Left cardiac atrium (tissue), 4 donors: ENCODE measurements around the gene CCNG2. TPM values are rescaled to one million over a fixed set of nuclear protein-coding genes. Genes with fewer than 3 reads are reported as not detected.

ENCODE experiments used
- ATAC-seq, 2 donors: fragments of 200-7000 bp; cut with Tn5 transposase; one replicate each; pipeline ENCODE4 v1.9.1; 2020; ENCODE audit warnings: mild to moderate bottlenecking in 2 of 2, moderate library complexity in 2 of 2
- DNase-seq: peaks from one replicate; pipeline ENCODE4 v3.0.0-alpha.2; 2020
- intact Hi-C, 2 donors: fragments of 100-400 bp; cut with DNase I; formaldehyde crosslinking; loops; one replicate each; pipeline versions ENCODE4 v1.14.1 to v1.15.1; 2022 to 2023
- total RNA-seq, 2 donors: library from RNA; stranded (reverse); fragmentation: NEBNext Ultra II Directional; extraction: Animal tissue kit (Norgen Biotek cat#: 25700); gene quantifications; one replicate each; pipeline ENCODE4 v1.2.1, GENCODE V29; 2021
- donor health status: DM: no; HTN: yes; CAD: no.
- donor health status: DM: no; HTN: yes; CAD: no; lungs with severe emphysema.
- donor health status: DM: yes; HTN: yes; CAD: no.
- donor health status: Dilated cardiomyopathy.

The CCNG2 gene
- total RNA-seq, 2 donors from 2014 or later: 7.7 to 18.6 TPM

DNA sequence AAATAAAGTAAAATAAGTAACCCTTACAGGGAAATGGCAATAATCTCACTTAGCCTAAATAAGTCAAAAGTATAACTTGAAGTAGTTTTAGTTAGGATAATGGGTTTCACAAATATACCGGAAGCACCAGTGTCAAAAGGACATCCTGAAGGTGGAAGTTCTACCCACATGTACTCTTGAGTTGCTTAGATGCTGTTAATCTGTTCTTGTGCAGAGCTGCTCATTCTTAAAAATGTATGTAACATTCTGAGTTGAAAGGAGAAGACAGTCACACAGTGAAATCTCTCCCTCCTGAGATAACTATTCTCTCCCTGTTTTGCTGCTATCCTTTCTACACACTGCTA, 11.2 kb upstream of the CCNG2 start:
- ATAC-seq: no peak
- no peak for DNase-seq
- intact Hi-C loops: no loop called here

DNA sequence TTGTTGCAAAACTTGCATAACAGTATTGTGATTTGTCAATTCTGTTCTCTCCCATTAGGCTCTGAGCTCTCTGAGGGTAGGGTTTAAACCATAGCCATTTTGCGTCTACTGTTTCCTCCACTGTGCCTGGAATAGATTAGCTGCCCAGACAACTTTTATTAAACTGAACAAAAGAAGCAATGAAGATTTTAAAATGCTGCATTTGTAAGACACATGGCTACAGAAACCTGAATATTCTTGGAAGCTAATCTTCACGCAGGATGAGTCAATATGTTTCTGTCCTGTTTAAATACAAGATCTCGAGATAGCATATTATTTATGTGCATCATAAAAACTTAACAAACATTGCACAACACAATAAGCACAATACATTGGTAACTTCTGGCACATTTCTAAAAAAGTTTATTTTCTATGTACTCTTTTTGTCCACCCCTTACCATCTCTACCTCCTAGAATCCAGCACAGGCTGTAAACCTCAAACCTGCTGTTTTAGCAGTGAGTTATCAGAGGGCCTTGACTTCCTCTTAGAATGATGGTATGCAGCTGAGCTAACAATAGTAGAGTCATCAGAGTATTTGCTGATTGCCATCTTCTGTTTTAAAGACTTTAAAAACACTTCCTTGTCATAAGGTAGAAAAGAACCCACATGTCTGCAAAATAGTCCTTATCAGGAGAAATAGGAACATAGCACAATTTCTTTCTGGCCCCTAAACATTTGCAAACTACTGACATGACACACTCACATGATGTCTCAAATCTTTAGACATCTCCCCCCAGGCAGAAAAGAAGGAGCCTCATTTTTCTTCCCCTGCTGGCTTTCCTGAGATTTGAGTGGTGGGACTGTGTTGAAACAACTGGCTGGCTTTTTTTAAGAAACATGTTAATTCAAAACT, 10.6 kb upstream of the CCNG2 start:
- intact Hi-C loops: no loop called here
- DNase-seq (no peak), ATAC-seq (no peak)

DNA sequence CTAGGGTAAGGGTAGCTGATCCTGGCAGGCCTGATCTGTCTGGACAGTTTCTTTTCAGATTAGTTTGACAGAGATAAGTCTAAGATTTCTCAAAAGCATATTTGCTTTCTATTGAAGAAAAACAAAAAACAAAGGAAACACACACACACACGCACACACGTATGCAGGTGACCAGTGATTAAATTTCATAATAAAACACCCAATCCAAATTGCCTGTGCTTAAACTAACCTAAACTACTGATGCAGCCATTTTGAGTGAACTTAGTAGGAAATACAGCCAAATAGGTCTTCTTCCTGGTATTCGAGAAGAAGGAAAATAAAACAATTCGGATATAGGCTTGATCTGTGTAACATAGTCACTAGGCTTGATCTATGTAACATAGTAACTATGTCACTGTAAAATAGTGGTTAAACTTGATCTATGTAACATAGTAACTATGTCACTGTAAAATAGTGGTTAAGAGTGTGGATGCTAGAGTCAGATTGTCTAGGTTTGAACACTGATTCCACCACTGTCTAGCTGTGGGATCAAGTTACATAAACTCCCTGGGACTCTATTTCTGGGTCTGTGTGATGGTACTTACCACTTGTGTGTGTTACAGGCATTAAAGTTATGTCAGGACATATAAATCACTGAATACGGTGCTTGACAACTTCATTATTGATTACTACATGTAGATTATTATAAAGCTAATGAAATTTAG, 9.8 kb upstream of the CCNG2 start:
- no peak for DNase-seq
- ATAC-seq: no peak
- intact Hi-C loops: no loop called here

DNA sequence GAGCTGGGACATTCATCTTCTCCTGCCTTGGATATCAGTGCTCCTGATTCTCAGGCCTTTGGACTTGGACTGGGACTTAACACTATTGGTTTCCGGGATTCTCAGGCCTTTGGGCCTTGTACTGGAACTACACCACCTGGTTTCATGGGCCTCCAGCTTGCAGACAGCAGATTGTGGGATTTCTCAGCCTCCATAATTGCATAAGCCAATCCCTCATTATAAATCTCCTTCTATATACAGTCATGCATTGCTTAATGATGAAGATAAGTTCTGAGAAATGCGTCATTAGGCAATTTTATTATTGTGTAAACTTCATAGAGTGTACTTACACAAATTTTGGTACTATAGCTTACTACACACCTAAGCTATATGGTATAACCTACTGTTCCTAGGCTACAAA, 8.9 kb upstream of the CCNG2 start:
- DNase-seq (no peak), ATAC-seq (no peak)
- intact Hi-C loops: no loop called here

DNA sequence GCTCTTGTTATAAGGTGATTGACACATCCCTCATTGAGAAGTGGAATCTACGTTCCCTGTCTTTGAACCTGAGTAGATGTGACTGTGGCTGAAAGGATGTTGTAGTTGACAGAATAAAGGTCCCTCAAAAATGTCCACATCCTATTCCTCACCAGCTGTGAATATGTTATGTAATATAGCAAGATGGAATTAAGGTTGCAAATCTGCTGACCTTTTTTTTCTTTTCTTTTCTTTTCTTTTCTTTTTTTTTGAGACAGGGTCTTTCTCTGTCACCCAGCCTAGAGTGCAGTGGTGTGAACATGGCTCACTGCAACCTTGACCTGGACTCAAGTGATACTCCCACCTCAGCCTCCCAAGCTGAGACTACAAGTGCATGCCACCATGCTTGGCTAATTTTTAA, 7.2 kb upstream of the CCNG2 start:
- ATAC-seq (no peak), DNase-seq (no peak)
- intact Hi-C loops: no loop called here

DNA sequence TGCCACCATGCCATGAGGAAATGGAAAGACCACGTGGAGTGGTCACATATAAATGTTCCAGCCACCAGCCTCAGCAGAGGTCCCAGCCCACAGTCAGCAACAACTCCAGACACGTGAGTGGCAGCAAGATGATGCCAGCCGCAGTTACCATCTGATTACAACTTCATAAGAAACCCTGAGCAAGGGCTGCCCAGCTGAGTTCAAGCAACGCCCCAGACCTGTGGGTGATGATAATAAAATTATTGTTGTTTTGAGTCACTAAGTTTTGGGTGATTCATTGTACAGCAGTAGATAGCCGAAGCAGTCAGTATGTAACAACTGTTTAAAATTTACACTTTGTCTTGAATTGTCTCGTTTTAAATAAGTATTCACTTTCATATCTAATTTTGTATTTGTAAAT, 5.8 kb upstream of the CCNG2 start:
- intact Hi-C loops: no loop called here
- DNase-seq: no peak
- no peak for ATAC-seq

DNA sequence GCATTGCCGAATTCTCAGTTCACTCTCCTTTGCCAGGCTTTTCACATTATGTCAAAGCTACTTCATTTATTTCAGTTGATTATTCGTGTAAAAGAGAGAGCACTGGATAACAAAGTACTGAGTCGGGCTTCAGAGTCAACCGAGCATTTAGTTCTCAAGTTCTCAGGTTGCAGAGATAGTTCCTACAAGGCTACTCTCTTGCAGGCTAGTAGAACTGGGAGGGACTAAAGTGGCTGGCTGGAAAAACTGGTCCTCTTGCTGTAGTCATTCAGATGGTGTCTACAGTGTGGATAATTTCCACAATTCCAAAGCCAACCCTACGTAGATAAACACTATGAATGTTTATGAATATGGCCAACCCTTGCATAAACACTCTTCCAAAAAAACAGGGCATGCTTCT, 4.6 kb upstream of the CCNG2 start:
- DNase-seq: no peak
- no peak for ATAC-seq
- intact Hi-C loops: no loop called here

DNA sequence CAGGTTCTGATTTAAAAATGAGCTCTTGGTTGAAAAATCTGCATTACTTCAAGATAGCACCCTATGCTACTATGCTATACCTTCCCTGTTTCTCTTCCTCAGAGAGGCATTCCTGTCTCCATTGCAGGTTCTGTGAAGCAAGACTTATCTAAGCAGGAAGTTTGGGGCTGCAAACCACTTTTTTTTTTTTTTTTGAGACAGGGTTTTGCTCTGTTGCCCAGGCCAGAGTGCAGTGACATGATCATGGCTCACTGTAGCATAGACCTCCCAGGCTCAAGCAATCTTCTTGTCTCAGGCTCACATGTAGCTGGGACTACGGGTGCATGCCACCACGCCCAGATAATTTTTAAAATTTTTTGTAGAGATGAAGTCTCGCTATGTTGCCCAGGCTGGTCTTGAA, 4.0 kb upstream of the CCNG2 start:
- ATAC-seq (no peak), DNase-seq (no peak)
- intact Hi-C loops: no loop called here

DNA sequence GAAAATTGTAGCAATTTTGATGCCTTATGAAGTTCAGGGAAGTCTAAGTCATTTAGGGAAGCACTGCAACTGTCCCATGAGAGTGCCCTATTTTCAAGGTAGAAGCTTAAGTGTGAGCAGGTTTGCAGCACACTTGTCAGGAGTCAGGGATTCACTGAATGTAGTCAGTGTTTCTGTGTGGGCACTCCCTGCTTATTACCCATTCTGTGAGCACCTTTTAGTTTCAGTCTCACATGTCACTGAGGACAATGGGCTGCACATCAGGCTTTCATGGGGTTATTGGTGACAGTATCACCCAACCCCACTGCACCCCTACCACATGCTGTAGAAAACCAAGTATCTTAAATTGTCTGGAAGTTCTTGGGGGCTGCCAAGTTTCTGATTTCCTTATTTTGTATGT, 2.9 kb upstream of the CCNG2 start:
- DNase-seq (no peak), ATAC-seq (no peak)
- intact Hi-C loops: no loop called here

DNA sequence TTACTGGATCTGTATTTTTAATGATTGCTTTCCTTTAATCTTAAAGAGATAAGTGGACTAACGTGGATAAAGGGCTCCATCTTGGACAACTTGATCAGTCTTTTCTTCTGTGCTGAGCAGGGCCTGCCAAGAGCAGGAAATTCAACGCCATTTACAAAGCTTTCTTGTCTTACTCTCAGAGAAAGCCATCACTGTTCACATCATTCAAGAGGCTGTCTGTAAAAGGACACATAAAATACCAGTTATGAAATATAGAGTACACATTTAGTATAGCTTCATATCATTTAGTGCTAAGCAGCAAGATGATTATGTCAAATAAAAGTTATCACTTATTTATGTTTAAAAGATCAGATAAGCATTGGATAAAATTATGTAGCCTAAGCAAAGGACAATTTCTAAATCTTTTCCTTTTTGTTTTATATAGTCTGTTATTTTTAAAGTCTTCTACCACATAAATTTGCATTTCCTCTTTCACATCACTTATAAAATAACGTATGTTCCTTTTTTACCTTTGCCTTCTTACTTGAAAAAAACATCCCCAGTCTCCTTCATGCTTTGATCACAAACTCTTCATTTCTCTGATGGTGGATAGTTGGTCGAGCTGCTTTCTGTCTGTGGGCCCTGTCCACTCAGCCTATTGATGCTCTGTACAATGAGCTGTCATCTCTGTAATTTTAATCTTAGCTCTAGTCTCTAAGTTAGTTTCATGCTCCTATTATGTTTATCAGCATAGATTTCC, 2.1 kb upstream of the CCNG2 start:
- ATAC-seq (no peak), DNase-seq (no peak)
- intact Hi-C loops: no loop called here

DNA sequence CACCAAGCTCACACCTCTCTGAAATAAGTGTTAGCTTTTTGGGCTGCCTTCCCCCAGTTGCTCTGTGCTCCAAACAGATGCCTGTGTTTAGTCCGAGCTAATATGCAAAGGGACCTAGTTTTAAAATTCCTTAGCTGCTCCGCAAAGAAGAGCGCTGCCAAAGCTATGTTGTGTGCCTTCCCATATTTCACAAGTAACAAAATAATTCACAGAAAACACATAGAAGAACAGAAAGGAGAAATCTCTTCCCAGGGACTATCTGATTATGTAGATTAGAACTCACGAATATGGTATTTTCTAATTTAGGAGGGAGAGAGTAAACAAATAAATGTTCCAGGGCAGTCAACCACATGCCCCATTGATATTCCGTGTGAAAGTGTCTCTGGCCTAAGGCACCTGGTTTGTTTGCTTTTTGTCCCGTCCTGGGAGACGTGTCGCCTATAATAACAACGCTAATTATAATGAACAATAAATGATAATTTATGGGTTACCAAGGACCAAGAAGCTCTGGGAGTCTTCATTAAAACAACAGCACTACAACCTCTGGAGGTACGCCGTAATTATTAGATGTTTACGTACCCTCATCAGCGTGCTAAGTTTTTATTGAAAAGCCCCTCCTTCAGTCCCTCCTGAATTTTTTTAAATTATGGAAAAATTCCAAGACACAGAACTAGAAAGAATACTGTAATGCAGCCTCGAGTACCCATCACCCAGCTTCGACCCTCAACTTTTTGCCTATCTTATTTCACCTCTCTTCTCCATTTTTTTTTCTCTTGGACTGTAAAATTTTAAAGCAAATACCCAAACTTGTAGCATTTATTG, 1.2 kb upstream of the CCNG2 start:
- DNase-seq (no peak), ATAC-seq (no peak)
- intact Hi-C loops: no loop called here

DNA sequence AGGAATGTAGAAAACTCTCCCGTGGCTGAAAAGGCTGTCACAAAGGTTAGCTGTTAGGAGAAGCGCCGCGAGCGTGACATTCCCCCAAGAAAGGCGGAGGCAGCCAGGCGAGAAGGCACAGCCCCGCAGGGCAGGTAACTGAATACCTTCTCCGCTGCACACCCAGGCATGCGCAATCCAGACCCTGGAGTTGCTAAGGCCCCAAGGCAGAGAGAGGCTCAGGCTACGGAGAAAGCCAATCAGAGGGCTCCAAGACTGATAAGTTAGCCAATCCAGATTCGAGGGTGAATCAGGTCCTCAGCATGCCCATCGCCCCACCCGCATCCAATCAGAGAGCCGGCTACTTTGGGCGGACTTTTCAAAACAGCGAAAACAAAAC, 485 bp upstream of the CCNG2 start:
- intact Hi-C loops: no loop called here
- ATAC-seq (peak; percentile 95 to 97), DNase-seq (peak; percentile 93)

DNA sequence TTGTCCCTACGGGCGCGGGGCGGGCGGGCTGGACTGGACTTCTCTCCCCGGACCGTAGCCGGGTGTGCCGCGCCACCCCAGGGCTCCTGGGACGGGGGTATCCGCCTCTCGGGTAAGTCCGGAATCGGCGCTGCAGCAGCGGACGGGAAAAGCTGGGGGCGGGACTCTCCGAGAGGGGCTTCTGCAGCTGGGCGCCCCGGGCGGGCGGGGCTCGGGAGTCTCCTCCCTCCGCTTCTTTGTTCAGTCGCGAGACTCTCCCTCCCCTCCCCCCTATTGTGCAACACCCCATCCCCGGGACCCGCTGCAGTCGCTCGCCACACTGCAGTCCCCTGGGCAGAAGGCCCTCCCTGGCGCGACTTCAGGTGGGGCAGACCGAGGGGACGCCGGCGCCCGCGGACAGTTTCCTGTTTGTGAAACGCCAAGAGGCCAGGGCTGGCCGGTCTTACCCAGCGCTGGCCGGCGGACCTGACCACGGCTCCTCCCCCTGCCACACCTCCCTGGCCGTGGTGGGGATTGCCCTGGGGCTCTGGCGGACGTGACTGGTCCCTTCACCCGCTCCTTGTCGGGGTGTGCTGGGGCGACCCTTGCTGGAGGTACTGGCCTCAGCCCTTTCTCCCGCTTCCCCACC, 966 bp downstream of the CCNG2 start:
- ATAC-seq (peak; percentile 76 to 88), DNase-seq (peak; percentile 89)
- intact Hi-C loops: no loop called here

DNA sequence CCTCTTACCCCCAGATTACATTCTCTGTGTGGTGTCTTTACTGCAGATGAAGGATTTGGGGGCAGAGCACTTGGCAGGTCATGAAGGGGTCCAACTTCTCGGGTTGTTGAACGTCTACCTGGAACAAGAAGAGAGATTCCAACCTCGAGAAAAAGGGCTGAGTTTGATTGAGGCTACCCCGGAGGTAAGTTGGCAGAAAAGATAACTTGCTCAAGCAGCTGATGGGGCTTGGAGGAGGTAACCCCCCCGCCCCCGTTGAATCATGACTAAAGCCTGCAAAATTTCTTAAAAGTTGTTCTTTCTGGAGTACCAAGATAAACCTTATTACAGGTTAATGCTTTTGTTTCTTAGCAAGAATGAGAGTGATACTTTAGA, 1.5 kb downstream of the CCNG2 start:
- no peak for DNase-seq
- intact Hi-C loops: no loop called here

DNA sequence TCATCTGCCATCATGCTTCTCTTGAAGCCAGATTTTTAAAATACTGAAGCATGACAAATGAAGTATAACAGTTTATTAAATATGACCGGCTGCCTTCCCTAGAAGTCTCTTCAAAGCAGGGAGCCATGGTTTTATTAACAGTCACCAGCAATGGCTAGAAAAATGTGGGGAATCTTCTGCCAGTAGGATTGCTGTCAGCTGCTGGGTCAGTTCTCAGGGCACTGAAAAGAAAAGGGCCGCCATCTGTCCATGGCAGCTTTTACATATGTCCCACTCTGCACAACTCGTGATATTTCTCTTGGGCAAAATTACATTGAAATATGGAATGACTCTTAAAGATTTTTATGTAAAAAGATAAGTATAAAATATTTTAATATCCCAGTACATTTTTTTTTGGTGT, 2.8 kb downstream of the CCNG2 start:
- intact Hi-C loops: no loop called here
- ATAC-seq (no peak), DNase-seq (no peak)

More for the DNA sequence above, 1.5 kb downstream of the CCNG2 start:
- no peak for ATAC-seq

DNA sequence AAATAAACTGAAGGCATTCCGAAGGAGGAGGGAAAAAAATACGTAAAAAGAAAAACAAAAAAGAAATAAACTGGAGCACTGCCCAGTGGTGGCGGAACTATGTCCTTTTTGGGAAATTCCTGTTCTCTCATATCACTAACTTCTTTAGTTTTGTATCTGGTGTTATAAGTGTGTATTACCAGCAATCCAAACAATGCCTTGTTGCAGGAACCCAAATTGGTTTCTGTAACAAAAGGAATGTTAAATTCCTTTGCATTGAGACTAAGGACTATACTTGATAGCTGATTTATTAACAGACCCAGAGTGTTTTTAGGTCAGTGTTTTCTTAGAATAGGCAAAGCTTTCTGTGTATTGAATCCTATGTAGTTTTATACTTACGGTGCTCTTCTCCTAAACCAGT, 6.6 kb downstream of the CCNG2 start:
- DNase-seq (no peak), ATAC-seq (no peak)
- intact Hi-C loops: no loop called here

DNA sequence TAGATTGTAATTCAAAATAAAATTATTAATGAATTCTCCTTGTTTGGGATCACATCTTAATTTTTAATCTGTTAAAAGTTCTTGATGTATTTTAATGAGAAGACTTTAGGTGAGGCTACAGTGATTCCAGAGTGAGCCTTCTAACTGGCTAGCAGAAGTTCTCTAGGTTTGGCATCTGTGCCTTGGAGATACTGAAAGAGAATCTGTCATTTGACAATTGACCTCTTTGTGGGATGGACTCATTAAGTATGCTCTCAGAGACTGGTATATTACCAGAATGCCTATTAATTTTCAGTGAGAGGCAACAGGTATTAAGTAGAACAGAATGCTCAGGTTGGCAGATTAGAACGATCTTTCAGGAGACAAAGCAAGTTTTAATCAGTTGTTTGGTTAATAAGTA, 10.2 kb downstream of the CCNG2 start:
- intact Hi-C loops: no loop called here
- DNase-seq (no peak), ATAC-seq (no peak)

DNA sequence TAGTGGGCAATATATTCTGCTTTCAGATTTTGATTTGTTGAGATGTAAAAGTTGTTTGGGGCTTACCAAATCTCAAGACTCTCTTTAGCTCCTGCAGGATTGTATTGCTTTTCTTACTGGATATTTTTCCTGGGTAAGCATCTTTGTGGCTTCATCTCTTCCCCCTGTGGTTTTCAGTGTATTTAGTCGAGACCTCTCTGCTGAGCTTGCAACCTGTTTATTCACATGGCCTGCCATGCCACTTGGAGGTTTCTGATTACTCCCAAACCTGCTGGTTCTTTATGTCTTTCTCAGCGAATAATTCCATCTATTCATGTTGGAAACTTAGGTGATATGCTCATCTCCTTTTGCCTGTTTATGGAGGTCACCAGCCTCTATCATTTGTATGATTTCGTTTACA, 10.9 kb downstream of the CCNG2 start:
- intact Hi-C loops: no loop called here
- ATAC-seq: no peak
- DNase-seq: no peak

DNA sequence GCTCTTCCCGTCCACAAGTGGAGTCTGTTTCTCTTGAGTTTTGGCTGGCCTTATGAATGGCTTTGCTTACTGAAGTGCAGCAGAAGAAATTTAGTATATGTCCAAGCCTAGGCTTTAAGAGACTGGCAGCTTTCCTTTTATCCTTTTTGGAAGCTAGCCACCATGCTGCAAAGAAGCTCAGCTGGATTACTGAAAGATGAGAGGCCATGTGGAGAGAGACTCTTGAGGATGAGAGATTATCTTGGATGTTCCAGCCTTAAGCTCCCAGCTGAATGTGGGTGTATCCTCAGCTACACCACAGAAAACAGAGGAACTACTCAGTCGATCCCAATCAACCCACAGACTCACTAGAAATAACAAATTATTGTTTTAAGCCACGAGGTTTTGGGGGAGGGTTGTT, 12.5 kb downstream of the CCNG2 start:
- DNase-seq (no peak), ATAC-seq (peak in 1 of 2 donors; percentile 42)
- intact Hi-C loops: no loop called here
